ENCODE measurements around the gene APP.
"Not testable (repeated sequence)": the region's sequence is repeated elsewhere in the genome, so short reads cannot be mapped to it uniquely, and the experiment has no call there.

- TF ChIP-seq, protein P1, sequence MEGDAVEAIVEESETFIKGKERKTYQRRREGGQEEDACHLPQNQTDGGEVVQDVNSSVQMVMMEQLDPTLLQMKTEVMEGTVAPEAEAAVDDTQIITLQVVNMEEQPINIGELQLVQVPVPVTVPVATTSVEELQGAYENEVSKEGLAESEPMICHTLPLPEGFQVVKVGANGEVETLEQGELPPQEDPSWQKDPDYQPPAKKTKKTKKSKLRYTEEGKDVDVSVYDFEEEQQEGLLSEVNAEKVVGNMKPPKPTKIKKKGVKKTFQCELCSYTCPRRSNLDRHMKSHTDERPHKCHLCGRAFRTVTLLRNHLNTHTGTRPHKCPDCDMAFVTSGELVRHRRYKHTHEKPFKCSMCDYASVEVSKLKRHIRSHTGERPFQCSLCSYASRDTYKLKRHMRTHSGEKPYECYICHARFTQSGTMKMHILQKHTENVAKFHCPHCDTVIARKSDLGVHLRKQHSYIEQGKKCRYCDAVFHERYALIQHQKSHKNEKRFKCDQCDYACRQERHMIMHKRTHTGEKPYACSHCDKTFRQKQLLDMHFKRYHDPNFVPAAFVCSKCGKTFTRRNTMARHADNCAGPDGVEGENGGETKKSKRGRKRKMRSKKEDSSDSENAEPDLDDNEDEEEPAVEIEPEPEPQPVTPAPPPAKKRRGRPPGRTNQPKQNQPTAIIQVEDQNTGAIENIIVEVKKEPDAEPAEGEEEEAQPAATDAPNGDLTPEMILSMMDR (IDR thresholded peaks at IDR 0.05; ENCODE audit: insufficient read depth, low read length, poor library complexity, severe bottlenecking), result not testable (repeated sequence)
- not testable (repeated sequence) for TF ChIP-seq EZH2phosphoT487 (conservative IDR thresholded peaks at IDR 0.05; ENCODE audit: low read length)
These were observed 147.2 kb downstream of the APP start for GRCh38 chr21:26023406-26023805.
